SK-MEL-5 (cell line): Measurements from ENCODE around the gene LILRB2. TPM values are rescaled to one million over a fixed set of nuclear protein-coding genes. Genes with fewer than 3 reads are reported as not detected.
"Not testable (repeated sequence)": the region's sequence is repeated elsewhere in the genome, so short reads cannot be mapped to it uniquely, and the experiment has no call there.

Source experiments
- DNase-seq: peaks from one replicate; pipeline ENCODE4 v3.0.0-alpha.2; 2016; ENCODE audit warnings: low read depth, low spot score
- in situ Hi-C: cut with HindIII; loops from 2 replicates; pipeline ENCODE4 v1.10.0; 2016; ENCODE audit warnings: low sequenced_read_pairs, high pct_unique_total_duplicates, low pct_unique_long_range_greater_than_20kb
- total RNA-seq: library from RNA; depleted of rRNA; stranded (reverse); fragments of >200 nt; shearing (Covaris generic); gene quantifications from 2 replicates; pipeline ENCODE4 v1.2.3, GENCODE V29; 2014

The LILRB2 gene
- total RNA-seq, 1 experiment from 2014 or later: not detected

GRCh38 chr19:54311486-54311885 is 30.6 kb upstream of the LILRB2 start:
- in situ Hi-C loops: no loop called here
- no peak for DNase-seq

GRCh38 chr19:54310543-54310942 is 29.6 kb upstream of the LILRB2 start:
- DNase-seq: no peak
- in situ Hi-C loops: no loop called here

GRCh38 chr19:54309811-54310210 is 28.9 kb upstream of the LILRB2 start:
- in situ Hi-C loops: no loop called here
- no peak for DNase-seq

GRCh38 chr19:54307389-54308020 is 26.6 kb upstream of the LILRB2 start:
- no peak for DNase-seq

DNA sequence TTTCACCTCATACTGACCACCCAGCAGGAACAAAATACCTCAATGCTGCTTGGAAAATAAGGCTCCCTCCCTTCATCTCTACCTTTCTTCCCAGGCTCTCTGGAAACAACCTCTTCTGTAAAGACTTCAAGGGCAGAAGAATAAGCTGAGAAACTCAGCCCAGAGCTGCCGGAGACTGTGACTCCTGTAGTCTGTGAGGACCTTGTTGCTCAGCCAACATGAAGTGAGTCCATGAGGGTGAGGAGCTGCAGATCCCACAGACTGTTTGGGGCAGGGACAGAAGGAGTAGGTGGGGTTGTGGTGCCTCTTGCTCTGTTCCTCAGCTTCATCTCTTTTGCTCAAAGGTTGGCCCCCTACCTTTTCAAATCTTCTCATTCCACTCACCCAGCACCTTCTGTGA is 24.2 kb upstream of the LILRB2 start:
- DNase-seq: no peak
- in situ Hi-C loops: no loop called here

More at GRCh38 chr19:54307389-54308020, 26.6 kb upstream of the LILRB2 start:
- in situ Hi-C loops: no loop called here

- in situ Hi-C loops: no loop called here
- no peak for DNase-seq
These were observed 21.3 kb upstream of the LILRB2 start for GRCh38 chr19:54302257-54302656.

DNA sequence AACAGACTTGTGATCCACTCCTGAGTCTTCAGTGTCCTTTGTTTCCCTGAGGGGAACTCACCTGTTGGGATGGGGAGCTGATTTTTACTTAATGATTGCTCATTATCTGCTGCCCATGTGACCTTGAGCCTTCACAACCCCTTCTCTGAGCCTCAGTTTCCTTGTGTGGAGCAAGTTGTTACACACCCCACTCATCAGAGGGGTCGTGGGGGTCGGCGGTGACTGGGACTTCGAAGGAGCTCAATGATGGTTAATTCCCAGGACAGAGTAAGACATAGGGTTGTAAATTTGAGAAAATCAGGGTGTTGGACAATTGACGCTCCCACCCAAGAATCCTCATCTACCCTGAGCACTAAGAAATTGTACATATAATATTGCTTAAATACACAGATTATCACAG is 18.6 kb upstream of the LILRB2 start:
- DNase-seq: no peak
- in situ Hi-C loops: no loop called here

- no peak for DNase-seq
- in situ Hi-C loops: no loop called here
These were observed 18.2 kb upstream of the LILRB2 start for GRCh38 chr19:54299126-54299498.

DNA sequence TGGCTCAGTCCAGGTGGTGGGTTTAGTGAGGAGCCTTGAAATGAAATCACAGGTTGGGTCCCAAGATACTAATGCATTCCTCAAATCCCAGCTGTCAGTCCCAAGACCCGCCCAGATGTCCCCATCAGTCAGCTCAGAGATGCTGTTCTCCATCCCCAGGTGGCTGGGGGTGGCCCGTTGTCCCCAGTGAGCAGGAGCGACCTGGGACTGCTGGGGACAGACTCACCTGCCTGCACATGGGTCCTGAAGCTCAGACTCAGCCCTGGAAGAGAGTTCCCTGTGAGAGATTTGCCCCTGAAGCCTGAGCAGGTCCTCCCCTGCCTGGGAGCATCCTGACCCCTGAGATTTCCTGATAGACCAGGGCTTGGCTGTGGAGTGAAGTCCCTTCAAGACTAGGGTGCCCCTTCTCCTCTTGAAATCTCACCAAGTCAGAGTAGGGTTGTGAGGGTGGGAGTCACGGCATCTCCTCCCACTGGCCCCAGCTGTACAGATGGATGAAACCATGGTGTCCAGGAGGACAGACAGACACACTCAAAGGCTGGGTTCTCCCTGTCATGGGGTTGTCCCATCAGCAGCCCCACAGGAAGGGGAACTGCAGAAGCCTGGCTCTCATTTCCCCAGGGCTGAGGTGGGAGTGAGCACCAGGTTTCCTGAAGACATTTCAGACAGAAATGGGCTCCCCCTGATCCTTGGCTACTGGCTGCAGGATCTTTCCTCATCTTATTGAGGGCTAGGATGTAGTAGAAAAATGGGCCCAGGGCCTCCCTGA is 17.6 kb upstream of the LILRB2 start:
- no peak for DNase-seq
- in situ Hi-C loops: no loop called here

GRCh38 chr19:54297759-54298305 is 16.9 kb upstream of the LILRB2 start:
- peak; percentile 44 for DNase-seq
- in situ Hi-C loops: no loop called here

DNA sequence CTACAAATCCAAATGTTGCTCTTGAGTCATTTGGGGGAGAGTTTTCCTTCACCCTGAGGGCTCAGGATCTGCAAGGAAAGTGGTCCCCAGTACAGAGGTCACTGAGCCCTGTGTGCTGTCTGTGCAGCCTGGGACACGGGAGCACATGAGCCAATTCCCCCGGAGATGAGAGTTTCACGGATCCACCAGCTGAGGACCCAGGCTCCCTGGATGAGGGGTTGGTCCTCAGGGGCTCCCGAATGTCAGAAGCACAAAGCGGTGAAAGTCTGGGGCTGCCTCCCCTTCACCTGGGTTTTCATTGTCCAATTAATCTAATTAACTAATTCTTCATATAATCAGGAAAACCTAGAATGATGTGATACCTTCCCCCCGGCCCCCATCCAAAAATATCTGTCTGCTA is 13.6 kb upstream of the LILRB2 start:
- no peak for DNase-seq
- in situ Hi-C loops: no loop called here

DNA sequence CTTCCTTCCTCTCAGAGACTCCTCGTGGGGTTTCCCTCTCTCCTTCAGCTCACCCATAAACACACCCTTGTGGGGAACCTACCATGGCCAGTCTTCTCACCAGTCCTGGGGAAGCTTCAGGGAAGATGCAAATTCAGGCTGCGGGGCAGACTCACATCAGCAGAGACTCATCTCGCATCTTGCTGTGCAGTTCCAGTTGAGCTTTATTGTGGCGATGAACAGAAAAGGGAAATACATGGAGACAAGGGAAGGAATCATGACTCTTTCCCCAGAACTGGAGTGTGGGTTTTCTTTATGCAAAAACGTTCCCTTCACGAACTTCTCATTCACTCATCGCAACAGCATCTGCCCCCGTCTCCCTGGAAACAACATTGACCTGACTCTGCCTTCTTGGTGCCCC is 8.2 kb upstream of the LILRB2 start:
- DNase-seq, in situ Hi-C loops: not testable (repeated sequence)

- DNase-seq: no peak
- in situ Hi-C loops: no loop called here
These were observed 6.5 kb upstream of the LILRB2 start for GRCh38 chr19:54287456-54287855.

DNA sequence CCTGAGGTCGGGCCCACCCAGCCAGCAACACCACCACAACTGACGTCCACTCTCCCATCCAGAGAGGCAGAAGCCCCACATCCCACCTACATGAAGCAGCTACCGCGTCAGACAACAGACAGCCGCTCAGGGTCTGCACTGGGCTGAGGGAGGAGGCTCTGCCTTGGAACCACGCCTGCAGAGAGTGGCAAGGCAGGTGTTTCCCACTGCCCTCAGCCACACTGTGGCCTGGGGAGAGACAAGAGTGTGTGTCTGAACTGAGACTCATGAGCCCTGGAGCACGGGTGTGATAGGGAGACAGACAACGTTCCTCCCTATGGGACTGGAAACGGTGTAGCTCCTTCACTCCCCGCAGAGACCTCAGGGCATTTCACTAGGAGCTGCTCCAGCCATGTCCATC is 5.4 kb upstream of the LILRB2 start:
- in situ Hi-C loops: not testable (repeated sequence)

DNA sequence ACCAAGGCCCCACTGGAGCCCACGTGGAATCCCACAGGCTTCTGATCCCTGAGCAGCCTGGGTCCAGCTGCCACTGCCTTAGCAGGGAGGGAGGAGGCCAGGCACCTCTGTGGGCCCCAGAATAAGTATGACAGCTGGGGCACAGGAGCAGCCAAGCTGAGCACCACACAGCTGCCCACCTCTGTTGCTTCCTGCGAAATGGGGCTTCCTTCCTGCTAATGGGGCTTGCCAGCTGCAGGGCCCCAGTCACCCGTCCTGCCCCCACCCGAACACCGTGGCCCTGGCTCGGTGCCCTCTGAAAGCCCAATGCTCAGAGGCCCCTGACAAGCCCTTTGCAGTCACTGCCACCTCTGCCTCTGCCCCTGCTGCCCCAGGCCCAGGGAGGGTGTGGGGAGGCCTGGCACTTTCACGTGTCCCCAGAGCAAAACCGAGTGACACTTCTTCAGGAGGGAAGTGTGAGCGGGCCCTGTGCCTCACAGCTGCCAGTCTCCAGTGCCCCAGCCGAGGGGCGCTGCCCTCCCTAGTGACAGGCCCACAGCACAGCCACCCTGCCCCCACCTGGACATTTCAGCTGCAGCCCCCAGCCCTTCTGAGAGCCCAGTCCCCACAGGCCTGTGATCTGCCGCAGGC is 4.6 kb upstream of the LILRB2 start:
- DNase-seq: not testable (repeated sequence)

More for the DNA sequence above, 5.4 kb upstream of the LILRB2 start:
- DNase-seq: not testable (repeated sequence)

DNA sequence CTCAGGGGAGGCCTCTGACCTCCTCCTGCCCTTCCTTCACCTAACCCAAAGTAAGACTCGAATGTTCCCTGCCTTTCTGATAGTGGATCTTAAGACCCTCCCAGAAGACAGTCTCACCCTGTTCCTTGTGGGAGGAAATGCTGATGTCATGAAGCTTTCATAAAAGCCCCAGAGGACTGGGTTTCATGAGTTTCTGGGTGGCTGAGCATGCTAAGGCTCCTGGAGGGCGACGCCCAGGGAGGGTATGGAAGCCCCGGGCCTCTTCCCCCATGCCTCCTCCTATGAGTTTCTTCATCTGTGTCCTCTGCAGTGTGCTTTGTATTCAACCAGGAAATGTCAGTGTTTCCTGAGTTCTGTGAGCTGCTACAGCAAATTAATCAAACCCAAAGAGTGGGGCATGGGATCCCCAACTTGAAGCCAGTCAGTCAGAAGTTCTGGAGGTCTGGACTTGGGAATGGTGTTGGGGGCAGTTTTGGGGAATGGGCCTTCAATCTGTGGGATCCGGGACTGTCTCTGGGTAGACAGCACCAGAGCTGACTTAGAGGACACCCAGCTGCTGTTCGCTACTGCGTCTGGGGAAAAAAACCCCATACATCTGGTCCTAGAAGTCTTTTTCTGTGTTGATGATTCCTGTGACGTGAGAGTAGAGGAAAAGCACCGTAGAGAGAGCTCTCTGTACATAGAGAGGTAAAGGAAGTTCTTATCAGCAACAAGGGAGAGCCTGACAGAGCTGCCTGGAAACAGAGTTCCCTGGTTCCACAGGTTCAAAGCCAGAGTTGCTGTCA is 2.0 kb upstream of the LILRB2 start:
- DNase-seq: no peak
- in situ Hi-C loops: no loop called here

More for the DNA sequence above, 4.6 kb upstream of the LILRB2 start:
- in situ Hi-C loops: not testable (repeated sequence)

GRCh38 chr19:54281729-54282075 is 792 bp upstream of the LILRB2 start:
- DNase-seq, in situ Hi-C loops: not testable (repeated sequence)

DNA sequence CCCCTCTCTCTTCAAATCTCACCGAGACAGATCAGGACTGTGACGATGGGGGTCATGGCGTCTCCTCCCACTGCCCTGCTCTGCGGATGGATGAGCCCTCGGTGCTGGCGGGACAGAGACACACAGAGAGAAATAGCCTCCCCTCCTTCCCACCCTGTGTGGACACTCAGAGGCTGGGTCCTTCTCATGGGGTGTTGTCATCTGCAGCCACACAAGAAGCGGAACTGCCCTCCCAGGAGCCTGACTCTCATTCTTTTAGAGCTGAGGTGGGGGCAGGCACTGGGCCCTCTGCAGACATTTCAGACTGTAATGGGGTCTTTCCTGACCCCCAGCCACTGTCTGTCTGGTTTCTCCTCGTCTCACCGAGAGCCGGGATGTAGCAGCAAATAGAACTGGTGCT is 469 bp downstream of the LILRB2 start:
- in situ Hi-C loops: not testable (repeated sequence)

More for the DNA sequence above, 469 bp downstream of the LILRB2 start:
- not testable (repeated sequence) for DNase-seq
